Measurements from ENCODE around the gene NKRF.

NKRF gene

DNA sequence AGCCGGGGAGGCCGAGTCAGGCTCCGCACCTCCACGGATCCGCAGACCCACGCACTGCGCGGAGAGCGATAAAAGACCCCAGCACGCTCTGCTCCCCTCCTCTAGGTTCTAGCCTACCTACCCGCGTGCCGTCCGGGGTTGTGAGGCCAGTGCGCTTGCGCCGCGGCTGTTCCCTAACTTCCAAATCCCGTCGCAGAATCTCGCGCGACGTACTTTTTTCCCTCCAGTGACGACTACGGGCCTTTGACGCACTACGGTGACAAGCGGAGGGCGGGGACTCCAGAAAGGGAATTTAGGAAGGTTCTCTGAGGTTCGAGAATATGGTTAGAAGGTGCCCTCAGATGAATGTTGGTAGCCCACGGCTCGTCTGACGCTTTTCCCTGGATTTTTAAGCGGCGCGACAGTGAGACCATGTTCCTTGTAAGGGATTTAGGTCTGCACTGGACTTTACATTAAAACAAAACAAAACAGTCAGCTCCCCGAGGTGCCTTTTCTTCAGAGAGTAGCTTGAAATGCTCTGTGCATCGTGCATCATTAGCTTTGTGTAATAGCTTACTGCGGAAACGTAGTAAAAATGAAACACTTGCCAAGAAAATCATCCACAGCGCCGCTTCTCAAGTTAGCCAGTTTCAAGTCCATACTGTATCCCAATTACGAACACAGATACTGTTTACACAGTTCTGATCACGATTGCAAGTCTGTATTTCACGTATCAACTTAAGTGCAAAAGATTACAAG is at the start of gene NKRF:
NKRF (minus strand) TSS at position 145 of the 738 bp plus-strand sequence.
- peak within 1 kb of the TSS; percentile 91 for H3K9ac ChIP-seq (ENCODE audit: insufficient read length)
- DNase-seq (ENCODE audit: low read depth, low spot score) = peak; percentile 67
- peak within 1 kb of the TSS; percentile 83; the same call in 1 of the 2 replicates for H3K27ac ChIP-seq
- TF ChIP-seq FOXP2 (optimal IDR thresholded peaks at IDR 0.05; ENCODE audit: control extremely low read depth, extremely low read length, insufficient read depth) = no peak
- peak; percentile 96 for TF ChIP-seq POLR2AphosphoS5 (IDR thresholded peaks at IDR 0.05; ENCODE audit: borderline replicate concordance, low read depth, low read length)
- H3K4me3 ChIP-seq = peak within 1 kb of the TSS; percentile 86
- H3K36me3 ChIP-seq (ENCODE audit: insufficient read depth, low read length) = peaks cover 6% of the 10 kb centered on the region; the same call in 1 of the 2 replicates
- no peaks in the 10 kb centered on the region for H3K9me3 ChIP-seq (ENCODE audit: low read depth, low read length)

DNA sequence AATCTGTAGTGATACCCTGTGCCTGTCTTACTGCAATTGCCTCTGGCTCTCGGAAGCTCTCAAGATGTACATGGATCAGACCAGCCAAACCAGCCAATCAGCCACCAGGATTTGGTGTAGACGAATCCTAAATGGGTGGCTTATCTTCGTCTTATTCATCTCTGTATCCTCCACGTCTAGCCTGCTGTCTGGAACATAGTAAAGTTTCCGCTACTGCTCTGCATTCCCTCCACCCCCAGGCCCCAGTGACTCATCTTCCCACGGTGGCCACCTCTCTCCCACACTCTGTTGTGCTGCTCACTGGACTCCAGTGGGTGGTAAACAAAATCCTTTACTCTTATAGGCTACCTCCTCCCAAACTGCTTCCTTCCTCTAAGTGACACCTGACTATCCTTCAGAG is 48.9 kb upstream of the NKRF start:
- Histone ChIP-seq H3K4me3 (no peak overlapping the region), H3K27ac (no peak overlapping the region), H3K9ac (ENCODE audit: insufficient read length) (no peak overlapping the region), H3K36me3 (ENCODE audit: insufficient read depth, low read length) (no peaks in the 10 kb centered on the region), H3K9me3 (ENCODE audit: low read depth, low read length) (no peaks in the 10 kb centered on the region)
- no peak for DNase-seq (ENCODE audit: low read depth, low spot score)
- TF ChIP-seq POLR2AphosphoS5 (IDR thresholded peaks at IDR 0.05; ENCODE audit: borderline replicate concordance, low read depth, low read length) (no peak), EZH2 (IDR thresholded peaks at IDR 0.05) (no peak), FOXP2 (optimal IDR thresholded peaks at IDR 0.05; ENCODE audit: control extremely low read depth, extremely low read length, insufficient read depth) (no peak)

DNA sequence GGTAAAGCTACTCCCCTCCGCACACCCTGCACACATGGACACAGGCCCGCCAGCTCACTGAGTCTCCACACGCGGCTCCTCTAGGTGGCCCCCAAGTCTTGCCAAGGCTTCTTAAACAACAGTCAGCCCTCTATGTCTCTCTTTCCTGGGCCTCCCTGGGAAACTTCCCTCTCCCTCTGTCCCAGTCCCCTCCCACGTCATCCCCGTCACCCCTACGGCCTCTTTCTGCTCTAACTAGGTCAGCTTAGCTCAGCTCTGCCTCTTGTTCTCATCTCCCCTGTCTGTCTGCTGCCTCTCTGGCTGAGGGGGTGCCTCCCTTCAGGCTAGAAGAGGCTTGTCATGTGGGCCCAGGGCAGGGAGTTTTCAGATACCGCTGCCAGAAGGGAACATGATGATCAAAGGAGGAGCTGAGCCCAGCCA is 47.9 kb upstream of the NKRF start:
- H3K9me3 ChIP-seq (ENCODE audit: low read depth, low read length) = no peaks in the 10 kb centered on the region
- no peak overlapping the region for H3K27ac ChIP-seq
- DNase-seq (ENCODE audit: low read depth, low spot score) = no peak
- H3K4me3 ChIP-seq = no peak overlapping the region
- H3K9ac ChIP-seq (ENCODE audit: insufficient read length) = no peak overlapping the region
- TF ChIP-seq EZH2 (IDR thresholded peaks at IDR 0.05) = no peak
- TF ChIP-seq POLR2AphosphoS5 (IDR thresholded peaks at IDR 0.05; ENCODE audit: borderline replicate concordance, low read depth, low read length) = no peak
- TF ChIP-seq FOXP2 (optimal IDR thresholded peaks at IDR 0.05; ENCODE audit: control extremely low read depth, extremely low read length, insufficient read depth) = no peak
- no peaks in the 10 kb centered on the region for H3K36me3 ChIP-seq (ENCODE audit: insufficient read depth, low read length)

DNA sequence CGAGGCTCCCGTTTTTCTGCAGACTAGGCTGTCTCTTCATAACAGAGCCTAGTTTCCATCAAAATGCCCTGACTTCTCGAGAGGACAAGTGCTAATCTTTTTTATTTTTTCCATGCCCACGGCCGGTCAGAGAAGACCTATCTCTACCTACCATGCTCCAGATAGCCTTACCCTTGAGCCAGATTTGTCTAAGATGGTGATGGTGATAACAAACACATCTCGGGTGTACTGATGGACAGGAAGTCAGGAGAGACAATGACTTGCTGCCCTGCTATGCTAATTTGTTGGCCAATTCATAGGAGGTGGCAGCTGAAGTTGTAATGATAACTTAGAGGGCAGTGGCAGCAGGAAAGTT is 42.2 kb upstream of the NKRF start:
- Histone ChIP-seq H3K36me3 (ENCODE audit: insufficient read depth, low read length) (no peaks in the 10 kb centered on the region), H3K27ac (no peak overlapping the region), H3K4me3 (no peak overlapping the region), H3K9me3 (ENCODE audit: low read depth, low read length) (no peaks in the 10 kb centered on the region), H3K9ac (ENCODE audit: insufficient read length) (no peak overlapping the region)
- TF ChIP-seq FOXP2 (optimal IDR thresholded peaks at IDR 0.05; ENCODE audit: control extremely low read depth, extremely low read length, insufficient read depth) (no peak), POLR2AphosphoS5 (IDR thresholded peaks at IDR 0.05; ENCODE audit: borderline replicate concordance, low read depth, low read length) (no peak), EZH2 (IDR thresholded peaks at IDR 0.05) (no peak)
- no peak for DNase-seq (ENCODE audit: low read depth, low spot score)

GRCh38 chrX:119647552-119648420 is 41.6 kb upstream of the NKRF start:
- Histone ChIP-seq H3K4me3 (no peak overlapping the region), H3K27ac (no peak overlapping the region), H3K9me3 (ENCODE audit: low read depth, low read length) (no peaks in the 10 kb centered on the region), H3K9ac (ENCODE audit: insufficient read length) (no peak overlapping the region), H3K36me3 (ENCODE audit: insufficient read depth, low read length) (no peaks in the 10 kb centered on the region)
- DNase-seq (ENCODE audit: low read depth, low spot score) = no peak
- no peak for TF ChIP-seq POLR2AphosphoS5 (IDR thresholded peaks at IDR 0.05; ENCODE audit: borderline replicate concordance, low read depth, low read length)
- no peak for TF ChIP-seq EZH2 (IDR thresholded peaks at IDR 0.05)
- TF ChIP-seq FOXP2 (optimal IDR thresholded peaks at IDR 0.05; ENCODE audit: control extremely low read depth, extremely low read length, insufficient read depth) = no peak

DNA sequence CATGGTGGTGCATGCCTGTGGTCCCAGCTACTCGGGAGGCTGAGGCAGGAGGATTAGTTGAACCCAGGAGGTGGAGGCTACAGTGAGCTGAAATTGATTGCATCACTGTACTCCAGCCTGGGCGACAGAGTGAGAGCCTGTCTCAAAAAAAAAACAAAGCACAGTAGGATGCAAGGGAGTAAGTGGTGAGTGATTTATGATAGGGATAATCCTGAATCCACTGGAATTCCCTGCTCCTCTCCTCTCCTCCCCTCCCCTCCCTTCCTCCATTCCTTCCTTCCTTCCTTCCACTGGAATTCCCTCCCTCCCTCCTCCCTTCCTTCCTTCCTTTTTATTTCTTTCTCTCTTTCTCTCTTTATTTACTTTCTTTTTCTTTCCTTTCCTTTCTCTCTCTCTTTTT is 40.9 kb upstream of the NKRF start:
- H3K9ac ChIP-seq (ENCODE audit: insufficient read length) = no peak overlapping the region

GRCh38 chrX:119646515-119646914 is 40.3 kb upstream of the NKRF start:
- DNase-seq (ENCODE audit: low read depth, low spot score) = no peak
- H3K9me3 ChIP-seq (ENCODE audit: low read depth, low read length) = no peaks in the 10 kb centered on the region
- H3K36me3 ChIP-seq (ENCODE audit: insufficient read depth, low read length) = no peaks in the 10 kb centered on the region

More for the DNA sequence above, 40.9 kb upstream of the NKRF start:
- Histone ChIP-seq H3K27ac (no peak overlapping the region), H3K9me3 (ENCODE audit: low read depth, low read length) (no peaks in the 10 kb centered on the region), H3K4me3 (no peak overlapping the region), H3K36me3 (ENCODE audit: insufficient read depth, low read length) (no peaks in the 10 kb centered on the region)
- TF ChIP-seq EZH2 (IDR thresholded peaks at IDR 0.05) (no peak), POLR2AphosphoS5 (IDR thresholded peaks at IDR 0.05; ENCODE audit: borderline replicate concordance, low read depth, low read length) (no peak), FOXP2 (optimal IDR thresholded peaks at IDR 0.05; ENCODE audit: control extremely low read depth, extremely low read length, insufficient read depth) (no peak)
- DNase-seq (ENCODE audit: low read depth, low spot score) = no peak

DNA sequence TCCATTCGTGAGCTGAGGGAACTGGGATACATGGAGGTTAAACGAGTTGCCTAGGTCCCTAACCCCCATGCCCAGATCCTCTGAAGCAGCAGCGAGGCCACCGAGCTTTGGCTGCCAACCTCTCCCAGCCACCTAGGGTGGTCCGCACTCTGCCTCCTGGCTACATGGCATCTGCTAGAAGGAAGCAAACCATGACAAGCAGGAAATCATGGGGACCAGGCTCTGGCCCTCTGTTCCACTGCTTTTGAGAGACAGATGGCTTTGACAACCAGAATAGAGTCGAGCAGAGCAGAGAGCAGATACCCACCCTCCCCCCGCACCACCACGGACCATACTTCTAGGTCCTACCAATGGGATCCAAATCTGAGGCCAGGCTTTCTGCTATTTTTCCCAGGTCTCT is 37.5 kb upstream of the NKRF start:
- TF ChIP-seq POLR2AphosphoS5 (IDR thresholded peaks at IDR 0.05; ENCODE audit: borderline replicate concordance, low read depth, low read length) (no peak), FOXP2 (optimal IDR thresholded peaks at IDR 0.05; ENCODE audit: control extremely low read depth, extremely low read length, insufficient read depth) (no peak), EZH2 (IDR thresholded peaks at IDR 0.05) (no peak)
- Histone ChIP-seq H3K9me3 (ENCODE audit: low read depth, low read length) (no peaks in the 10 kb centered on the region), H3K36me3 (ENCODE audit: insufficient read depth, low read length) (no peaks in the 10 kb centered on the region), H3K9ac (ENCODE audit: insufficient read length) (no peak overlapping the region), H3K4me3 (no peak overlapping the region), H3K27ac (no peak overlapping the region)
- no peak for DNase-seq (ENCODE audit: low read depth, low spot score)

More at GRCh38 chrX:119646515-119646914, 40.3 kb upstream of the NKRF start:
- TF ChIP-seq EZH2 (IDR thresholded peaks at IDR 0.05) (no peak), POLR2AphosphoS5 (IDR thresholded peaks at IDR 0.05; ENCODE audit: borderline replicate concordance, low read depth, low read length) (no peak), FOXP2 (optimal IDR thresholded peaks at IDR 0.05; ENCODE audit: control extremely low read depth, extremely low read length, insufficient read depth) (no peak)
- Histone ChIP-seq H3K4me3 (no peak overlapping the region), H3K9ac (ENCODE audit: insufficient read length) (no peak overlapping the region), H3K27ac (no peak overlapping the region)
